ENCODE data around the gene TDG. TPM values are rescaled to one million over a fixed set of nuclear protein-coding genes. Genes with fewer than 3 reads are reported as not detected.

TDG gene
- 10 to 100 TPM; 19.4 to 42.8 (median 24.9) TPM for total RNA-seq

DNA sequence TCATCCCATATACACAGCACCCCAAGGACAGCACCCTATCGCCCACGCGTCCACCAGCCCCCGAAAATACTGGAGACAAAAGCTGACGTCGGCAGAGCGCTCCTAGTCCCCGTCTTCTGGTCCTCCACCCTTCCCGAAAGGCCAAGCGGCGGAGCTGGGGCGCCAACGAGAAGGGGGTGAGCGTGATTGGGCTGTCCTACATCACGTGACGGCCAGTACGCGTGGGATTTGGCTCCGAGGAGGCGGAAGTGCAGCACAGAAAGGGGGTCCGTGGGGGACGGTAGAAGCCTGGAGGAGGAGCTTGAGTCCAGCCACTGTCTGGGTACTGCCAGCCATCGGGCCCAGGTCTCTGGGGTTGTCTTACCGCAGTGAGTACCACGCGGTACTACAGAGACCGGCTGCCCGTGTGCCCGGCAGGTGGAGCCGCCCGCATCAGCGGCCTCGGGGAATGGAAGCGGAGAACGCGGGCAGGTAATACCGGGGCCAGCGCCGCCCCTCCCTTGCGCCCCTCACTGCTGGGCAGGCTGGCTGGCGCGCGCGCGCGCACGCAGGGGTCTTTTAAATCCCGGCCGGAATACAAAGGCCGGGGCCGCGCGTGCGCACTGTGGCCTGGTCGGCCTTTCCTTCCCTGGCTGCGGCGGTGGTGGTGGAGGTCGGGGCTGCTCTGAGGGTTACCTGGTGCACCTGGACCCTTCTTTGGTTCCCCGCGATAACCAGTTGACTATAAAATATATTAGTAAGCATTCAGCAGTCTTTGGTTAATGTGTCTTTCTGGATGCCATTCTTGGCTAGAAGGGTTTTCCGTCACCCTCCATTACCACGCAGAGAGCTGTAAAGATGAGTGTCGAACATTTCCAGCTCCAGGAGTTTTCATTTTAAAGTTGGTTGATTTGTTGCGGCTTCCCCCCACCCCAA lies at the start of gene TDG:
Gene TDG, plus strand, starts transcription at position 283 of the 915 bp plus-strand sequence. Its CDS starts 166 bp downstream, at position 449.
- DNase-seq: peak; percentile 97
- H3K9me3 ChIP-seq: no peaks in the 10 kb centered on the region
- WGBS, 2 donors: 0 to 2% methylated on average over 16 to 31 of the region's 64 CpGs
- no peaks in the 10 kb centered on the region for H3K27me3 ChIP-seq
- peak within 1 kb of the TSS; percentile 95 to 98 (median 96) for H3K27ac ChIP-seq
- peaks cover 0 to 7% (median 0%) of the 10 kb centered on the region in 3 donors for H3K36me3 ChIP-seq
- peak in 3 of 4 donors; percentile 75 to 95 (median 89) for TF ChIP-seq POLR2A (IDR thresholded peaks at IDR 0.05)
- TF ChIP-seq, protein P1, sequence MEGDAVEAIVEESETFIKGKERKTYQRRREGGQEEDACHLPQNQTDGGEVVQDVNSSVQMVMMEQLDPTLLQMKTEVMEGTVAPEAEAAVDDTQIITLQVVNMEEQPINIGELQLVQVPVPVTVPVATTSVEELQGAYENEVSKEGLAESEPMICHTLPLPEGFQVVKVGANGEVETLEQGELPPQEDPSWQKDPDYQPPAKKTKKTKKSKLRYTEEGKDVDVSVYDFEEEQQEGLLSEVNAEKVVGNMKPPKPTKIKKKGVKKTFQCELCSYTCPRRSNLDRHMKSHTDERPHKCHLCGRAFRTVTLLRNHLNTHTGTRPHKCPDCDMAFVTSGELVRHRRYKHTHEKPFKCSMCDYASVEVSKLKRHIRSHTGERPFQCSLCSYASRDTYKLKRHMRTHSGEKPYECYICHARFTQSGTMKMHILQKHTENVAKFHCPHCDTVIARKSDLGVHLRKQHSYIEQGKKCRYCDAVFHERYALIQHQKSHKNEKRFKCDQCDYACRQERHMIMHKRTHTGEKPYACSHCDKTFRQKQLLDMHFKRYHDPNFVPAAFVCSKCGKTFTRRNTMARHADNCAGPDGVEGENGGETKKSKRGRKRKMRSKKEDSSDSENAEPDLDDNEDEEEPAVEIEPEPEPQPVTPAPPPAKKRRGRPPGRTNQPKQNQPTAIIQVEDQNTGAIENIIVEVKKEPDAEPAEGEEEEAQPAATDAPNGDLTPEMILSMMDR (IDR thresholded peaks at IDR 0.05): peak in 4 of 6 experiments; percentile 12 to 34 (median 23)
- H3K4me3 ChIP-seq: peak within 1 kb of the TSS; percentile 79 to 92 (median 87)
- intact Hi-C loops (cut with DNase I): no loop called here
- peaks cover 20 to 59% (median 37%) of the 10 kb centered on the region in 3 donors for H3K4me1 ChIP-seq

DNA sequence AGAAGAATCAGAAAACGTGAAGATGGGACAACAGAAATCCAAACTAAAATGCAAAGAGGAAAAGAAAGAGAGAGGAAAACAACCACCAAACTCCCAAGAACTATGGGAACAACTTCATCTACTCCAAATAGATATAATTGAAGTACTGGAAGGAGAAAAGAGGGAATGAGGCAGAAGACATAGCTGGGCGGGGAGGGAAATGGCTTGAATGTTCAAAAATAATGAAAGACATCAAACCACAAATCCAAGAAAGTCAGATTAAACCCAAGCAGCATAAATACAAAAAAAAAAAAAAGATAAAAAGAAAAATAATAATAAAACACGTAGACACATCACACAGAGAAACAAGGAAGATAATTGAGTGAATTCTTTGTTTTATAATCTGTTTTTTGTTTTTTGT lies 47.8 kb upstream of the TDG start:
- Histone ChIP-seq H3K9me3 (peaks cover 0 to 10% (median 0%) of the 10 kb centered on the region in 3 donors), H3K4me3 (no peak overlapping the region), H3K27me3 (no peaks in the 10 kb centered on the region), H3K4me1 (no peaks in the 10 kb centered on the region), H3K27ac (no peak overlapping the region), H3K36me3 (no peaks in the 10 kb centered on the region)
- intact Hi-C loops (cut with DNase I): no loop called here
- TF ChIP-seq, protein P1 (IDR thresholded peaks at IDR 0.05): no peak
- TF ChIP-seq POLR2A (IDR thresholded peaks at IDR 0.05): no peak
- DNase-seq: no peak
- 55 to 65% methylated on average over 3 of the region's 3 CpGs for WGBS, 2 donors

DNA sequence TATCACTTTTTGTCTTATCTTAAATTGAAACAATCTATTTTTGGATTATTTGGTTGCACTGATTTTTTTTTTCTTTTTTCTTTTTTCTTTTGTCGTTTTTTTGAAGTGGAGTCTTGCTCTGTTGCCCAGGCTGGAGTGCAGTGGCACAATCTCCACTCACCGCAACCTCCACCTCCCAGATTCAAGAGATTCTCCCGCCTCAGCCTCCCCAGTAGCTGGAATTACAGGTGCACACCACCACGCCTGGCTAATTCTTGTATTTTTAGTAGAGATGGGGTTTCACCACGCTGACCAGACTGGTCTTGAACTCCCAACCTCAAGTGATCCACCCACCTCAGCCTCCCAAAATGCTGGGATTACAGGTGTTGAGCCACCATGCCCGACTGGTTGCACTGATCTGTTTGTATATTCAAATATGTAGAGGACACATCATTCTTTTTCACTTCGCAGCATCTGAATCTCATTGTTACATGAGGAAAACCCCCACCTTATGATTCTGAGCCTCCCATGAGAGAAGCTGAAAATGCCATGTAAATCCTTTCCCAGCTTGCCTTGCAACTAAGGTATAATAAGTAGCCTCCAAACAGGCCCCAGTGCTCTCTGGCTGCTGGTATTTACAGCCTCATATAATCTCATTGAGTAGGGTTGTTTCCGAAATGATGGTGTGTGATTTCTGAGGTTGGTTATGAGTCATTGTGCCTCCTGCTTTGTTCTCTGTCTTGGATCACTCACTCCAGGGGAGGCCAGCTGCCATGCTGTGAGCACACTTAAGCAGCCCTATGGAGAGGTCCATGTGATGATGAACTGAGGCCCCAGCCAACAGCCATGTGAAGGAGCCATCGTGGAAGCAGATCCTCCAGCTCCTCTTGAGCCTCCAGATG lies 40.7 kb upstream of the TDG start:
- Histone ChIP-seq H3K9me3 (no peaks in the 10 kb centered on the region), H3K27me3 (no peaks in the 10 kb centered on the region), H3K4me1 (peaks cover 0 to 16% (median 0%) of the 10 kb centered on the region in 3 donors), H3K36me3 (no peaks in the 10 kb centered on the region), H3K4me3 (no peak overlapping the region), H3K27ac (no peak overlapping the region)
- intact Hi-C loops (cut with DNase I): no loop called here
- WGBS, 2 donors: 73 to 76% methylated on average over 9 of the region's 9 CpGs
- DNase-seq: no peak
- TF ChIP-seq POLR2A (IDR thresholded peaks at IDR 0.05): no peak
- TF ChIP-seq, protein P1 (IDR thresholded peaks at IDR 0.05): no peak

DNA sequence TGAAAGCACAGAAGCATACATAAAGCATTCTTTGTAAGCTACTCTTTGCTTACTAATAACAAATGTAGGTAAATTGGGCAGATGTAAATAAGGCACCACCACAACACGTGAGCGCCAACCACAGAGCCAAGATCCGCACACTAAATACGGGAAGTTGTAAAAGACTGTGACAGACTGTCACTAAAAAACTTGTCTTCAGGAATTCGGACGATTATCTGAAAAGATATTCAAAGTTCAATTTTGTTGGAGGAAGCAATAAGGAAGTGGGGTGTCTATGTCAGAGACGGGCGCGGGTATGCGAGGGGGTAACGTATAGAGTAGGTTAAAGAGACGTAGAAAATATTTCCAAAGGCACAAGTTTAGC lies 37.0 kb upstream of the TDG start:
- Histone ChIP-seq H3K4me3 (peak overlapping the region; percentile 52 to 87 (median 68)), H3K9me3 (no peaks in the 10 kb centered on the region)
- WGBS, 2 donors: 12 to 14% methylated on average over 12 of the region's 12 CpGs

More for the DNA sequence above, 37.0 kb upstream of the TDG start:
- DNase-seq: peak; percentile 3
- intact Hi-C loops (cut with DNase I): no loop called here
- TF ChIP-seq, protein P1 (IDR thresholded peaks at IDR 0.05): no peak
- TF ChIP-seq POLR2A (IDR thresholded peaks at IDR 0.05): no peak
- Histone ChIP-seq H3K4me1 (peaks cover 5 to 46% (median 22%) of the 10 kb centered on the region in 3 donors), H3K27ac (peak overlapping the region; percentile 91 to 96 (median 93)), H3K36me3 (peaks cover 0 to 16% (median 0%) of the 10 kb centered on the region in 3 donors), H3K27me3 (no peaks in the 10 kb centered on the region)

Data from esophagus squamous epithelium (tissue), 5 donors.